IPS-18c (cell line): Measurements from ENCODE around the gene ADCY9.

Source experiments
- H3K4me3 ChIP-seq: 2 replicates; pipeline ENCODE4 v1.7.0; 2013; ENCODE audit warnings: low read depth, mild to moderate bottlenecking, low read length, moderate library complexity; ENCODE audit not compliant: insufficient read depth
- H3K9me3 ChIP-seq: one replicate; pipeline ENCODE4 v1.6.1; 2013; ENCODE audit warnings: mild to moderate bottlenecking, low read length, moderate library complexity; ENCODE audit not compliant: control insufficient read depth, insufficient read depth

Gene ADCY9

DNA sequence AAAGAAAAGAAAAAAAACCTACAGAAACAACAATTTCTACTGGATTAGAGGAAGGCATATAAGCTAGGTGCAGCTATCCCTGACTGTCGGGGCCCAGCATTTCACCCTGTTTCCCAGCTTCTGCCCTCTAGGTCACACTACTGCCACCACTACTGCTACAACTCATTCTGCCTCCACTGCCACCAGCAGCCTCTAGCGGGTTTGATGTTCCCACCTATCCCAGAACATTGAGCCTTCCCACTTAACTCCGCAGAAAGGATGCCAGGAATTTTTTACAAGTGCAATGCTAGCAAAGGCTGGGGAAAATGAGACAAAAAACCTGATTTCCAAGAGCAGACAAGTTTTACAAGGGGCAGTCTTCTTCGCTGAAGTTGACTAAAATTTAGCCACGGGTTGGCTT is 10.4 kb downstream of the ADCY9 start:
- Histone ChIP-seq H3K9me3 (no peaks in the 10 kb centered on the region), H3K4me3 (no peak overlapping the region)

DNA sequence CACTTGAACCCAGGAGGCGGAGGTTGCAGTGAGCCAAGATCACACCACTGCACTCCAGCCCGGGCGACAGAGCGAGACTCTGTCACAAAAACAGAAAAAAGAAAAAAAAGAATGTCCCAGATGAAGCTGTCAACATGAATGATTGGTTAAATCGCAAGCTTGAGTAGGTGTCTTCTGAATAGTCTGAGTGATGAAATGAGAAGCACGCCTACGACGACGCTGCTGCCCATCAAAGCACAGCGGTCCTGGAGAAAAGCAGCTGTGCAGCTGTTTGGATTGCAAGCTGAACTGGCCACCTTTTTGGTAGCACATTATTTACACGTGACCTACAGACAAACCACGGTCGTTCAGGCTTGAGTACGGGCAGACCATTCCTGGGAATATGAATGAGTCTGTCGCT is 12.5 kb downstream of the ADCY9 start:
- no peak overlapping the region for H3K4me3 ChIP-seq
- no peaks in the 10 kb centered on the region for H3K9me3 ChIP-seq

GRCh38 chr16:4101421-4102219 is 14.6 kb downstream of the ADCY9 start:
- no peak overlapping the region for H3K4me3 ChIP-seq

GRCh38 chr16:4098501-4098900 is 17.7 kb downstream of the ADCY9 start:
- Histone ChIP-seq H3K9me3 (no peaks in the 10 kb centered on the region), H3K4me3 (no peak overlapping the region)

More at GRCh38 chr16:4101421-4102219, 14.6 kb downstream of the ADCY9 start:
- no peaks in the 10 kb centered on the region for H3K9me3 ChIP-seq

- H3K4me3 ChIP-seq = no peak overlapping the region
- H3K9me3 ChIP-seq = no peaks in the 10 kb centered on the region
Observed at GRCh38 chr16:4097826-4098240, 18.4 kb downstream of the ADCY9 start.

DNA sequence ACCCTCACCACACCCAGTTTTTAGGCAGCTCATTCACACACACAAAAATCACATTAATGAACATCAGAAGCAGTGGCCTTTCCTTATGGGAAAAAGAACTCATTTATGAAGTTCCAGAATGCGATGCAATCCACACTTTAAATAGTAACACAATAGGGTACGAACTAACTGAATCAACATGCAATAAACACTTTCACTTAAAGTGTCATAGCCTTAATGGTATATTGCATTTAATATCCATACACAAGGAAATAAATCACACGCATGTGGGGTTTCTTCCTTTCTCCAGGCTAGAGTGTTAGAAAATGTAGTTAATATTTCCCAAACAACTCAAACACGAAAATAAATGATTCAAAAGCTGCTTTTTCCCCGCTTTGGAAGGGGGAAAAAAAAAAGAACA is 19.7 kb downstream of the ADCY9 start:
- no peak overlapping the region for H3K4me3 ChIP-seq
- no peaks in the 10 kb centered on the region for H3K9me3 ChIP-seq

- no peaks in the 10 kb centered on the region for H3K9me3 ChIP-seq
Observed at GRCh38 chr16:4094127-4094773, 22.0 kb downstream of the ADCY9 start.

DNA sequence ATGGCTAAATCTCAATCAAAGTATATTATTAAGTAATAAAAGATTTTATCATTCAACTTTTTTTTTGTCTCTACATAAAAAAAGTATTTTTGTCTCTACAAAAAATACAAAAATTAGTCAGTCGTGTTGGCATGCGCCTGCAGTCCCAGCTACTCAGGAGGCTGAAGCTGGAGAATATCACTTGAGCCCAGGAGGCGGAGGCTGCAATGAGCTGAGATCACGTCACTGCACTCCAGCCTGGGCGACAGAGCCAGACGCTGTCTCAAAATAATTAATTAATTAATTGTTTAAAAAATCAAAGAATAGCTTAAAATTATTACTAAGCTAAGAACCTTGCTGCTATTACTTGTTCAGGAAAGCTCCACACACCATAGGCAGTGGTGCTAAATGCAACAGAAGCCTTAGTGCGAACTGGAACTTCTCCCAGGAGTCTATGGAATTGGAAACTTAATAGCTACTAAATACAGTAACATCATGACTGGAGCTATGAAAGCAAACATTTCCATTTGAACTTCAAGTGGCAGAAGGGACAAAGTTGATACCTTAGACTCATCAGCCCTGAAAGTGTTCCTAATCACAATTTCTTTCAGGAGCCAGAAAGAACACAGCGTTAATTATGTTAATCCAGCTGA is 22.6 kb downstream of the ADCY9 start:
- H3K4me3 ChIP-seq = no peak overlapping the region
- no peaks in the 10 kb centered on the region for H3K9me3 ChIP-seq

More at GRCh38 chr16:4094127-4094773, 22.0 kb downstream of the ADCY9 start:
- H3K4me3 ChIP-seq = no peak overlapping the region

DNA sequence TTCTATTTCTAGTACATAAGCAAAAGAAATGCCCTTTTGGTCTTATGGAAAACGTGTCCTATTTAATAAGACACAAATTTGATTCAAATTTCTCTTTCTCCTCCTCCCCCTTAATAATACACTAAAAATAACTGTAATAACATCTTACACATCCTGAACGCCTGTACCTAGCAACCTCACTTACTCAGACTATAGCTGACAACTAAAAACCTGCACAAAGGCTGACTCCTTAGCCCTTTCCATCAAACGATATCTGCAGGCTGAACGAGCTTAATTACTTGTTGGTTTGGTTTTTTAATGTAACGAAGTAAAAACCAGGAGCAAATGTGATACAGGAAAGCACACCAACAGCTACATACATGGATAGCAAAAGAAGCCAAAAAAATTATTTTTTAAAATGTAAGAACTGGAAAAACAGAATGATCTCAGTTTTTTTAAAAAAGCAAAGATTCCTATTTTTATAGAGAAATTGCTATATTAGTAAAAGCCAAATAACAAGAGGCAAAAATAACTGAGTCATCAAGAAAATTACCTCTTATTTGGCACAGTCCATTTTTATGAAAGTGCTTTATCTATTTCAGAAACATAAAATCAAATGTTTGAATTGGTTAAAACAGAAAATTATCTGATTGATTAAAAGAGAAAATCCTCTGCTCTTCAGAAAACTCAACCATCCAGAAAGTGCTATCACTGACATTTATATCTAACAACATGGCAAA is 23.5 kb downstream of the ADCY9 start:
- no peak overlapping the region for H3K4me3 ChIP-seq

GRCh38 chr16:4091240-4092012 is 24.8 kb downstream of the ADCY9 start:
- Histone ChIP-seq H3K4me3 (no peak overlapping the region), H3K9me3 (no peaks in the 10 kb centered on the region)

More for the DNA sequence above, 23.5 kb downstream of the ADCY9 start:
- H3K9me3 ChIP-seq = no peaks in the 10 kb centered on the region

GRCh38 chr16:4090351-4090851 is 25.8 kb downstream of the ADCY9 start:
- Histone ChIP-seq H3K4me3 (no peak overlapping the region), H3K9me3 (no peaks in the 10 kb centered on the region)

- no peak overlapping the region for H3K4me3 ChIP-seq
- H3K9me3 ChIP-seq = no peaks in the 10 kb centered on the region
Observed at GRCh38 chr16:4089811-4090301, 26.4 kb downstream of the ADCY9 start.

GRCh38 chr16:4089251-4089810 is 26.9 kb downstream of the ADCY9 start:
- H3K4me3 ChIP-seq = no peak overlapping the region
- no peaks in the 10 kb centered on the region for H3K9me3 ChIP-seq

GRCh38 chr16:4087990-4088577 is 28.2 kb downstream of the ADCY9 start:
- H3K4me3 ChIP-seq = no peak overlapping the region
- H3K9me3 ChIP-seq = no peaks in the 10 kb centered on the region

- Histone ChIP-seq H3K4me3 (no peak overlapping the region), H3K9me3 (no peaks in the 10 kb centered on the region)
Observed at GRCh38 chr16:4087099-4087885, 28.9 kb downstream of the ADCY9 start.
